GM12874 (cell line): ENCODE measurements around the gene IMMP2L.

Source experiments
- TF ChIP-seq, protein P1 (sequence below): IDR thresholded peaks from 2 replicates; pipeline ENCODE4 v1.5.1; 2011; ENCODE audit warnings: low read depth, mild to moderate bottlenecking, control low read depth, low read length, moderate library complexity; ENCODE audit not compliant: insufficient read depth

Gene IMMP2L

DNA sequence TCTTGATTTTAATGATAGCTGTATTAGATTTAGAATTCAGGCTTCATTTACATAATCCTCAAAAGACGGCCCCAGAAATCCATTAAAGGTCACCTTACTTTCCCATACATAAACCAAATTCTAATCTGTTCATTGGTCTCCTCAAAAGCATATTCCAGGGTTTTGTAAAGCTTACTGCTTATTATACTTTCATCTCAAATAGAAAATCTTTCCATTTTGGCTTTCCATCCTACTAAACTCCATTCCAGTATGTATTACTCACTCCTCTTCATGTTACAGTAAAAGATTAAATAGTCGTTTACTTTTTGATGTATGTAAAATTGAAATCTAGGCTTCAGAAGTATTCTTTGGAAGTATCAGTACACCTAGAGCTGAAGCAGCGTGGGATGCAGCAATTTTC lies 614.9 kb downstream of the IMMP2L start:
- TF ChIP-seq, protein P1, sequence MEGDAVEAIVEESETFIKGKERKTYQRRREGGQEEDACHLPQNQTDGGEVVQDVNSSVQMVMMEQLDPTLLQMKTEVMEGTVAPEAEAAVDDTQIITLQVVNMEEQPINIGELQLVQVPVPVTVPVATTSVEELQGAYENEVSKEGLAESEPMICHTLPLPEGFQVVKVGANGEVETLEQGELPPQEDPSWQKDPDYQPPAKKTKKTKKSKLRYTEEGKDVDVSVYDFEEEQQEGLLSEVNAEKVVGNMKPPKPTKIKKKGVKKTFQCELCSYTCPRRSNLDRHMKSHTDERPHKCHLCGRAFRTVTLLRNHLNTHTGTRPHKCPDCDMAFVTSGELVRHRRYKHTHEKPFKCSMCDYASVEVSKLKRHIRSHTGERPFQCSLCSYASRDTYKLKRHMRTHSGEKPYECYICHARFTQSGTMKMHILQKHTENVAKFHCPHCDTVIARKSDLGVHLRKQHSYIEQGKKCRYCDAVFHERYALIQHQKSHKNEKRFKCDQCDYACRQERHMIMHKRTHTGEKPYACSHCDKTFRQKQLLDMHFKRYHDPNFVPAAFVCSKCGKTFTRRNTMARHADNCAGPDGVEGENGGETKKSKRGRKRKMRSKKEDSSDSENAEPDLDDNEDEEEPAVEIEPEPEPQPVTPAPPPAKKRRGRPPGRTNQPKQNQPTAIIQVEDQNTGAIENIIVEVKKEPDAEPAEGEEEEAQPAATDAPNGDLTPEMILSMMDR: no peak

DNA sequence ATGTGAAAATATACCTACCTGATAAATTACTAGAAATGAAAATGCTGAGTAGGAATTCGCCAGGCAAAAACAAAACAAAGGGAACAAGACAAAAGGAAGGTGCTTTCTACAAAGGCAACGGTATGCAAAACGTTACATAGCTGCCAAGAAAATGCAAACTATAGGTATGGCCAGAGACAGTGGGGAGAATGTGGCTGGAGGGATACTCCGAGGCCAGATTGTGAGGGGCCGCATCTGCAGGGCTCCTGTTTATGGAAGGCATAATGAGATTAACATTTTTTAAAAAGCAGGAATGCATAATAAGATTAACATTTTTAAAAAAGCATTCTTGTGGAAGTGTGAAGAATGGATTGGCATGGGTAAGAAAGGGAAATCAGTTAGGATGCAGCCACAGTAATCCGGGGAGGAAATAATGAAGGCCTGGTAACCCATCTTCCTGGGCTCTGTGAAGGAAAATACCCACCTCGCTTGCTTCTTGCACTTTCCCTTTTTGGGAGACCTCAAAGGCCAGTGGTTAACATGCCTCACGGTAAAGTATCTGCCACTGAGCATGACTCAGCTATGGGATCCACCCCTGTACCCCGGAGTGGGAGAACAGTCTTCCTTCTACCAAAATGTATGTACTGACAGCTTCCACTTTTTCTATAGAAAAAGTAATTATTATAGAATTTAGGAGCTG lies 617.2 kb downstream of the IMMP2L start:
- TF ChIP-seq, protein P1: no peak

DNA sequence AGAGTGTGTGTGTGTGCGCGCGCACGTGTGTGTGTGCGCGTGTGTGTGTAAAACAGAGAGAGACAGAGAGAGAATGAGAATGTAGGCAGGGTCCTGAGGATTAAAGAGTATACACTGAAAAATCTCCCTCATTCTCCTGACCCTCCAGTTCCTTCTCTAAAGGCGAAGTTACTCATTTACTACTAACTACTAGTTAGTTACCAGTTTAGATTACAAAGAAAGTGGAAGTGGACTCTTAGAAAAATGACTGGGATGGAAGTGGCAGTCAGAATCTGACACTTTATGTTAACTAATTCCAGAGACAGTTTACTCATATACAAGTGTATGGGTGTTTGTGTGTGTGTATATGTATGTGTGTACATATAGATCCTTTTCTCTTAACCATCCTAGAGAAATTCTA lies 617.8 kb downstream of the IMMP2L start:
- TF ChIP-seq, protein P1: no peak

DNA sequence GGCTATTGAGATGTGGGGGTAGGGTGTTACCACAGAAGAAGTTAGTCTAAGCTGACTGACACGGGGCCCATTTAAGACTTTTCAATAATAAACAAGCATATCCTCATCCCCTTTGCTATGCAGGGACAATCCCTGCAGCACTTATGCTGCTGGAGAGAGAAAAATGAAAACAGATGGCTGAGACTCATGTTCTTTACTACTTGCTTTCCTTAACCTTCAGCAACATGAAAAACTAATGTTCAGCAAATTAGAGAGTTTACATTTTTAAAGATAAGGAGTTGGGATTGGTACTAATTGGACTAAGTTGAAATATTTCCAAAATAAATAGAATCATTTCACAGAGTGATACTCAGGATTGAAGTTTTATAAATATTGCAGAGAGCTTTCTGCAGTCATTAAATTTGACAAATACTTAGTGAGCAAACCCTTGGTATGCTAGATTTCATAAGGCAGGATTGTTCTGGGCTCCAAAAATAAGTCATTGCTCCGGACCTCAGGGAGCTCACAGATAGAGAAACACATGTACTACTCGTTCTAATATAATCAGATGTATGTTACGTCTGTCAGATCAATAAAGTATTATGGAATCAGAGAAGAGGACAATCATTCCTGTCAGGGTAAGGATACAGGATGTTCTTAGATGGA lies 618.5 kb downstream of the IMMP2L start:
- TF ChIP-seq, protein P1: no peak

DNA sequence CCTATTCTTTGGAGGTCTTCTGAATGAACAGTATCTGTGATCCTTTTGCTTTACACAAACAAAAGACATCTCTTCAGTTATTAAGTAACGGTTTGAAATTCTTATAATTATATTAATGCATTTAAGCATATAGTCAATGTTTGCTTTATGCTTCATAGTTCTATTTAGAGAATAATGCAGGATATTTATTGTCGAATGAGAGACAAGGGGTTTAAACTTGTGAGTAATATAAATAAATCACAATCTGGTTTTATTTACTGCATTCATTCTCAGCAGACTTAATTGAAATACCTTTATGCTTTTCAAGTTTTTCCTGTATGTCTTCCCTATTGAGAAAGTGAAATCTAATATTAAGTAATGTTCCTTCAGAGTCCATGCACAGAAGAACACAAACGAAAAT lies 620.9 kb downstream of the IMMP2L start:
- TF ChIP-seq, protein P1: no peak

DNA sequence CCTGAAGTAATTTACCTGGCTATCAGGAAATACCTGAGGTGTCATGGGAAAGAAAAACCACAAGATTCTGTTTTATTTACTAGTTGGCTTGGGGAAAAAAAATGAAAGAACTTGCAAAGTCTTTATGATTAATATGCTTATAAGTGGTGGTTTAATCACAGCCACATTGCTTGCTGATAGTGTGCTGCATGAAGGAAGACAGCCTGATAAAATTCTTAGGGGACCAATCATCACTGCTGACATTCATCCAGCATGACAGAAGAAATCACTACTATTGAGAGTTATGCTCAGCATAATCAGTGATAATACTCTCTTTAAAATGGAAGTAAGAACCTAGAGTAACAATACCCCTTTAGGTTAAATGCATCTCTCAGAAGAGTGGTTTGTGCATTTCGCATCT lies 621.5 kb downstream of the IMMP2L start:
- TF ChIP-seq, protein P1: no peak

DNA sequence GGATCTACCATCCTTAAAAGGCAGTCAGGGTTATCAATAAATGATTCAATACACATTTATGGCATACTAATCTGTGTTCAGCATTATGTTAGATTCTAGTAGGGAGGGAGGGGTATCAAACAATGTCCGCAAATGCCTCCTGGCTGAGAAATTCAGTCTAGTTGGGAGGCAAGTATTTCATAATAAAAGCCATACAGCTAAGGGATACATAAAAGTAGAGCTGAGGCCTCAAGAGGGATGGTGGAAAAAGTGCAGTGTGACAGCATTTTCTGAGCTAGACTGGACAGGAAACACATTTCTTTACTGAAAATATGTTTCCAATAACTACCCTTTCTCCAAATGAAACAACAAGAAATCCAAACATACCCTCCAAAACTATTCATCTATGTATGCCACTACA lies 624.1 kb downstream of the IMMP2L start:
- TF ChIP-seq, protein P1: no peak
